GM21737 (cell line): ENCODE results near the gene ZFPM1.

ENCODE experiments used
- ATAC-seq: cut with Tn5 transposase; IDR thresholded peaks from one replicate; pipeline ENCODE4 v1.9.1; 2021; ENCODE audit warnings: mild to moderate bottlenecking, moderate library complexity; ENCODE audit not compliant: unreplicated experiment

ZFPM1 gene

GRCh38 chr16:88495268-88495772, 42.2 kb downstream of the ZFPM1 start:
- ATAC-seq = no peak

DNA sequence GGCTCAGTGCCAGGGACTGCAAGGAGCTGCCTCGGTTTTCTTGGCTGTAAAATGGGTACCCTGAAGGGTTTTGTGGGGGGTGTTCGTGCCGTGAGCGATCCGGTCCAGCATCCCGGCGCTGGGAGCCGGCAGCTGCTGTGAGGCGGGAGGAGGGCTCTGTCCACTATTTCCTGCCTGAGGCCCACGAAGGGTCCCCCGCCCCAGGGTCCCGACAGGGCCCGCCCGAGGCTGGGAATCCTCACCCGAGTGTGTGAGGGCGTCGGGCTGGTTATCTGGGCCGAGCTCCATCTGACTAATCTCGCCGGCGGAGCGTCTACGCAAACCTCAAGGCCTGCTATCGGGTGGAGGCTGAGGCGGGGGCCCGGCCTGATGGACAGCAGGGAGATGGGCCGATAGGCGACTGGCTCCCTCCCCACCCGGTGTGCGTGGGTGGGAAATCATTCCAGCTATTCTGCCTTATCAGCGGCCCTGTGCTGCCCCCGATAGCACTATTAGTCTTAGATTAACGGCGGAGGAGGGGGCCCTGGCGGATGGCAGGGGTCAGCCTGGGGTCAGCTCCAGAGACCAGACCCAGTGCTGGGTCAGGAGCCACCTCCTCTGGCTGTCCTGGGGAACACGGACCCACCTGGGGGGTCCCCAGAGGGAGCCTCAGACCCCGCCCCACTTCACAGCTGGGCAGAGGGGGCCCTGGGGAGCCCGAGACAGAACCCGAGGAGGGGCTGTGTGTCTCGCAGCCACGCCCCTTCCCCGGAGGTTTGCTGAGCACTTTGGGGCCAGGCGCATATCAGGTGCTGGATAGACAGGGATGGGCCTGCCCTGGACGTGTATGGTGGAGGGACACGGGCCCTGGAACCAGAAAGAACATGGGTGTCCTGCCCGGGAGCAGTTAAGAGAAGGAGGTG, 44.7 kb downstream of the ZFPM1 start:
- no peak for ATAC-seq

DNA sequence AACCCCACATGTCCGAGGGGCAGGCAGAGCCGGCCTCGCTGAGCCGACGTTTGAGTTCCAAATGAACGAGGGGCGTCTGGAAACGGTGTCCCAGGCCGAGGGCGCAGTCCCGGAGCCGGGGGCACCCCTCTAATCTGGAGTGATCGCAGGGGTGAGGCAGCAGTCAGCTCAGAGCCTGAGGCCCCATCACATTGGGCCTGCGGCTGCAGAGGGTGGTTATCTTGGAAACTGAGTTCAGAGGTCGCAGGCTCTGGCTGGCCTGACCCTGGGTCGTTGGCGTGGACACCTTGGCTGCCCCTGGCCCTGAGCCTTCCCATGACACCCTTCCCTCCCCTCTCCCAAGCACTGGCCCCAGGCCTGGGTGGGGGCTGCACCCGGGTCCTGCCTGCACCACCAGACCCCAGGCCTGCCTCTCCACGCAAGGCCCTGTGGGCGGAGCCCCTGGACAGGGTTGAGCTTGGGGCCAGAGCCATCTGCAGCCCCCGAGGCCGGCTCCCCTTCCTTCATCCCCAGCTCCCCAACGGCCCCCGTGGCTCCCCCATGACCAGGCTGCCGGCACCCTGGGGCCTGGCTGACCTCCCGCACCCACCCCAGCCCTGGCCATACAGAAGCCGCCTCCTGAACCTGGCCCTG, 45.6 kb downstream of the ZFPM1 start:
- no peak for ATAC-seq

DNA sequence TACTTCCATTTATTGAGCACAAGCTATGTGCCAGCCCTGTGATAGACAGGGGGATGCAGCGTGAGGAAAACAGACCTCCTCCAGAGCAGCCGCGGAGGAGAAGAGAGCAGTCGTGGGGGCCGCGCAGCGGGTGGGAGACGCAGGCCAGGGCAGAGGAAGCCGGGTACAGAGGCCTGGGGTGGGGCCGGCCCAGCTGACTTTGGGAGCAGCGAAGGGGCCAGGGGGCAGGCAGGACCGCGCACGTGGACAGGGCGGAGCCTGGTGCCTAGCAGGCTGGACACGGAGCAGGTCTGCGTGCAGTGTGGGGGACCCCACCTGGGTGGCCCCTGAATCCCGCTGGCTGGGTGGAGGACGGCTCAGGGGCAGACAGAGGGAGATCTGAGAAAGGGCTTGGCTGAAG, 46.2 kb downstream of the ZFPM1 start:
- no peak for ATAC-seq

- ATAC-seq = no peak
Observed at GRCh38 chr16:88499836-88500251, 46.8 kb downstream of the ZFPM1 start.

GRCh38 chr16:88500255-88500661, 47.2 kb downstream of the ZFPM1 start:
- ATAC-seq = no peak

- ATAC-seq = no peak
Observed at GRCh38 chr16:88502371-88502770, 49.3 kb downstream of the ZFPM1 start.

DNA sequence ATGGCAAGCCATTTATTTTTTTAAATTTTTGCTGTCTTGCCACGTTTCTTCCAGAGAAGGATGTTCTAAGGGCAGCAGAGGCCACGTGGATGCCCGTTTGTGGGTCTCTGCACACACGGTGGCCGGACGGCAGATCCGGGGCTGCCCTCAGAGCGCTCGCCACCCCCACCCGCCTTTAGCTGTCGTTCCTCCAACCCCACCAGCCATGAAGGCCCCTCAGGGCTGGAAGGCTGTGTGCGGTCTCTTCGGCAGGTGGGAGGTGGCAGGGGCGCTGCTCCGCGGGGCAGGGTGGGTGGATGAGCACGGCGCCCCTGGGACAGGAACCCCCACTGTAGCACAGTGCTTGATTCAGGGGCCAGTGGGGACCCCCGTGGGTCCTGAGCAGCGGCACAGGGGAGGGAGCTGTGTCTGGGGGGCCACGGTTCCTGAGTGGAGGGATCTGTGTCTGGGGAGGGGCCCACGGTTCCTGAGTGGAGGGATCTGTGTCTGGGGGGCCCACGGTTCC, 49.7 kb downstream of the ZFPM1 start:
- ATAC-seq = no peak

DNA sequence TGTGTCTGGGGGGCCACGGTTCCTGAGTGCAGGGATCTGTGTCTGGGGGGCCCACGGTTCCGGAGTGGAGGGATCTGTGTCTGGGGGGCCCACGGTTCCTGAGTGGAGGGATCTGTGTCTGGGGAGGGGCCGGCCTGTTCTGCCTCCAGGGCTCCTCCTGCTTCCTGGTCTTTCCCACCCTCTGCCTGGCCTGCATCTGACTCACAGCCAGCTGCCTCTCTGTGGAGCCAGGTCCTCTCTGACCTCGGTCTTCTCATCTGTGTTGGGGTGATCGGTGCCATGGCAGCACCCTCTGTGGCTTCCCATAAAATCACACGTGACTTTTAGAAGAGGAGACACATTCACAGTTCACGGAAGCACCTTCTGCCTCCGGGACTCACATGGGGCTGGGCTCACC, 50.3 kb downstream of the ZFPM1 start:
- ATAC-seq = no peak

DNA sequence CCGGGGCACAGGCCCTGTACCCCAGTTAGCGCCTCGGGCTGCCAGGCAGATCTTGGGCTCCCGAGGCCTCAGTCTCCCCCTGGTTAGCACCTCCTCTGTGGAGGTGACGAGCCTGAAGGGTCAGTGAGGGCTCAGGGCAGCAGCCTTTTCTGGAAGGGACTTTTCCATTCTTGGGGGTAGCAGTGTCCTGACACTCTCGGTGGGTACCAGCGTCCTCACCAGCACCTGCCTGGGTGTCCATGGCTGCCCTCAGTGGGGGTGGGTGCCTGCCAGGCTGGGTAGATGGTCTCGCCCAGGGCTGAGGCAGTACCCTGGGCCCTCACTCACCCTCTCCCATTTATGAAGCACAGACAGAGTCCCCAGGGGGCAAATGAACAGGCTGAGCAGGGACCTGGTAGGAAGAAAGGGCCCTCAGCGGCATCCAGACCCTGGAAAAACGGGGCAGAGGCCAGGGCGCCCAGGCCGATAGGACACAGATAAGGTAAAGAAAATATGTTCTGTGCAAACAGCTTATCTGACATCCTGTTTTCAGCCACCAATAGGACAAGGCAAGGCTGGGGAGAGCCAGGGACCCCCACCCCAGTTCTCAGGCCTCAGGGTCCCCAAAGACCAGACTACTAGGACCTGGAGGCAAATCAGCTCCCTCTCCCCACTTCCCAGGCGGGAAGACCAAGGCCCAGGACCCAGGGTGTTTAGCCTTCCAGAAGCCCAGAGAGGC, 50.9 kb downstream of the ZFPM1 start:
- ATAC-seq = no peak

DNA sequence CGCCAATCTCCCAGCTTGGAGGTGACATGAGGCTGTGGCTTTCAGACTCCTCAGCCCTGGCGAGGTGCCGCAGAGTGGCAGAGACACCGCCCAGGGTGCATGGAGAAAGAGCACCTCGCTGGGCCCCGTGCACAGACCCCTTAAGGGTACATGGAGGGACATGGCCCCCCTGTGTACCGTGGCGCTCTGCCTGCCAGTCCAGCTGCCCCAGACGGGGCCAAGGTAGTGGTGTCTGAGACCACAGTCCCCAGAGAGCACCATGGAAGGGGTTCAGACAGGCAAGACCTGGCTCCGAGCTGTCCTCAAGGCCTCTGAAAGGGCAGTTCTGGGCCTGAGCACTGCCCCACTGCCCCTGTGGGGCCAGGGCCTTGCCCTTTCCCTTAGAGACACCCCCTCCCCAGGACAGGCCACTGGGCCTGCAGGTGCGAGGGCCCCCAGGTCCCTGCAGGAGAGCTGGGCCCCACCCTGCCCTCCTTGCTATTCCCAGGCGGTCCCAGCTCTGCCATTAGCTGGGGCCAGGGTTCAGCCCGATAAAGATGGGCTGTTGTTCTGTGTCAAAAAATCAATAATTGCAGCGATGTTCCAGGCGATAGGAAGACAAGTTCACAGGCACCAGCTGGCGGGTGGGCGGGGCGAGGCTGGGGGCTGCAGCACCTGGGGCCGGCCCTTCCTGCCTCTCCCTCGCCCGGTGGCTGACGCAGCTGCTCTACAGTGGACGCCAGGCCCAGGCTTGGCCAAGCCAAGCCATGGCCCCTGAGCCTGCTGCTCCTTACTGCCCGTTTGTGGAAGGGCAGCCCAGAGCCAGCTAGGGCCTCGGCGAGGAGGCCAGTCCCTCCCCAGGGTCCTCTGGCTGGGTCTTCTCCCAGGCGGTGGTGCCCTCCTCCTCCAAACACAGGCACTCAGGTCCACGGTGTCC, 51.7 kb downstream of the ZFPM1 start:
- no peak for ATAC-seq

- no peak for ATAC-seq
Observed at GRCh38 chr16:88505405-88506082, 52.5 kb downstream of the ZFPM1 start.

DNA sequence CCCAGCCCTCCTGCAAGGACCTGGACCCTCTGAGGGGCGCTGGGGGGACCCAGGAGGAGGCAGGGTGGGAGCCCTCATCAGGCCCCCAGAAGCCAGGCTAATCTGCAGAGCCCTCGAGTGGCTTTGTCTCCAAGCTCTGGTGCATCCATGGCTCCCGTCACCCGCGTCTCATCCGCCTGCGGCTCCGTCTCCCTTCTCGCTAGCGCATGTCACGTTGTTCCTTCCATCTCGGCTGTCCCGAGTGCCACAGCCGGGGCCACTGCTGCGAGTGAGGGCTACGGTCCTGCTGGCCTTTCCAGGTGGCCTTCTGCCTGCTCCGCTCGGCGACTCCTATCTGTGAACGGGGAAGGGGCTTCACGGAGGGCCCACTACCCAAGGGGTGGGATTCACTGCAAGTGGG, 53.6 kb downstream of the ZFPM1 start:
- no peak for ATAC-seq

- no peak for ATAC-seq
Observed at GRCh38 chr16:88507231-88507743, 54.2 kb downstream of the ZFPM1 start.

GRCh38 chr16:88508376-88508867, 55.3 kb downstream of the ZFPM1 start:
- ATAC-seq = no peak

- no peak for ATAC-seq
Observed at GRCh38 chr16:88508868-88509748, 56.0 kb downstream of the ZFPM1 start.

DNA sequence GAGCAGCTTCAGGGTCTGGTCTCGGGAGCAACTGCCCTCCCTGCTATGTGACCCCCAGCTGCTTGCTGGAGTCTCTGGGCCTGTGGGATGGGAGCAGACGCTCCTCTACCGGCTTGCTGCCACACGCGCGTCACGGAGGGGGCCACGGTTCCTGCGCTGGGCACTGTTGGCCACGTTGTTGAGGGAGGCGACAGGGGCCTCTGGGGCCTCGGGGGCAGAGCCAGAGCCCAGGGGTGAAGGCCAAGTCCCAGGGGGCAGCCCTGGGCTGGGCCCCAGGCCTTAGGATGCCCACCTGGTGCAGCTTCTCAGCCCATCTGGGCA, 56.6 kb downstream of the ZFPM1 start:
- no peak for ATAC-seq
